Muscle layer of duodenum (tissue), 2 donors: ENCODE results near the gene CCDC120.

Experiments used
- H3K27ac ChIP-seq: one replicate; pipeline ENCODE4 v1.7.0; 2013; ENCODE audit warnings: mild to moderate bottlenecking, low read length
- H3K27me3 ChIP-seq: one replicate; pipeline ENCODE4 v1.7.0; 2013; ENCODE audit warnings: low read depth, mild to moderate bottlenecking, control low read depth, low read length
- H3K36me3 ChIP-seq, 2 donors: one replicate each; pipeline ENCODE4 v1.7.0; 2013; ENCODE audit warnings: low read length in 2 of 2, control low read depth in 1 of 2, mild to moderate bottlenecking in 1 of 2; ENCODE audit not compliant: insufficient read depth in 2 of 2, control insufficient read depth in 1 of 2
- H3K4me1 ChIP-seq, 2 donors: one replicate each; pipeline ENCODE4 v1.7.0; 2013; ENCODE audit warnings: low read length in 2 of 2, mild to moderate bottlenecking in 2 of 2, control low read depth in 1 of 2, moderate library complexity in 1 of 2; ENCODE audit not compliant: insufficient read depth in 2 of 2, control insufficient read depth in 1 of 2
- H3K4me3 ChIP-seq, 2 donors: one replicate each; pipeline ENCODE4 v1.7.0; 2013; ENCODE audit warnings: low read length in 2 of 2, low read depth in 1 of 2, mild to moderate bottlenecking in 1 of 2
- H3K9me3 ChIP-seq, 2 donors: one replicate each; pipeline ENCODE4 v1.7.0; 2013; ENCODE audit warnings: low read length in 2 of 2, control low read depth in 1 of 2, mild to moderate bottlenecking in 1 of 2; ENCODE audit not compliant: control insufficient read depth in 1 of 2
- donor health status: healthy.

The CCDC120 gene, protein sequence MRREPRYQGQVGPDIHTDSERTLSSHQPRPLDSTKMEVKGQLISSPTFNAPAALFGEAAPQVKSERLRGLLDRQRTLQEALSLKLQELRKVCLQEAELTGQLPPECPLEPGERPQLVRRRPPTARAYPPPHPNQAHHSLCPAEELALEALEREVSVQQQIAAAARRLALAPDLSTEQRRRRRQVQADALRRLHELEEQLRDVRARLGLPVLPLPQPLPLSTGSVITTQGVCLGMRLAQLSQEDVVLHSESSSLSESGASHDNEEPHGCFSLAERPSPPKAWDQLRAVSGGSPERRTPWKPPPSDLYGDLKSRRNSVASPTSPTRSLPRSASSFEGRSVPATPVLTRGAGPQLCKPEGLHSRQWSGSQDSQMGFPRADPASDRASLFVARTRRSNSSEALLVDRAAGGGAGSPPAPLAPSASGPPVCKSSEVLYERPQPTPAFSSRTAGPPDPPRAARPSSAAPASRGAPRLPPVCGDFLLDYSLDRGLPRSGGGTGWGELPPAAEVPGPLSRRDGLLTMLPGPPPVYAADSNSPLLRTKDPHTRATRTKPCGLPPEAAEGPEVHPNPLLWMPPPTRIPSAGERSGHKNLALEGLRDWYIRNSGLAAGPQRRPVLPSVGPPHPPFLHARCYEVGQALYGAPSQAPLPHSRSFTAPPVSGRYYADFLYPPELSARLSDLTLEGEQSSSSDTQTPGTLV

DNA sequence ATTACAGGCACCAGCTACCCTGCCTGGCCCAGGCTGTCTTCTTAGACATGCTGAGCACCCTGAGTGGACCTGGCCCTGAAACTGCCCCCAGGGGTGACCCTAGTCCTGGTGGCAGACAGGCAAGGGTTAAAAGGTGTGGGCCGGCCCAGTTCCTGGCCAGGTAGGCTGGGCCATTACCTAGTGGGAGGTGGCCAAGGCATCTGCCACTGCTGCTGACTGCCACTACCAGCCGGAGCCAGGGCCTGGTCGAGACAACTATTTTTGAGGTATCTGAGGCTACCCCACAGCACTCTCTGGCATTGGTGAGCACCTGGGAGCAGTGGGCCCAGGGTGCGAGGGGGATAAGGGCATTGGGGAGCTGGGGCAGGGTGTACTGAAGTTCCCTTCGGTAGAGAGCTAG is at the start of gene CCDC120:
CCDC120 (plus strand) TSS at position 206 of the 400 bp plus-strand sequence. CDS start 3,043 bp downstream, outside the sequence.
- Histone ChIP-seq H3K27me3 (no peaks in the 10 kb centered on the region), H3K4me1 (peaks cover 0 to 5% of the 10 kb centered on the region in 2 donors), H3K9me3 (no peaks in the 10 kb centered on the region), H3K36me3 (peaks cover 0 to 4% of the 10 kb centered on the region in 2 donors), H3K27ac (peak within 1 kb of the TSS; percentile 51), H3K4me3 (peak within 1 kb of the TSS in 1 of 2 donors; percentile 48)

DNA sequence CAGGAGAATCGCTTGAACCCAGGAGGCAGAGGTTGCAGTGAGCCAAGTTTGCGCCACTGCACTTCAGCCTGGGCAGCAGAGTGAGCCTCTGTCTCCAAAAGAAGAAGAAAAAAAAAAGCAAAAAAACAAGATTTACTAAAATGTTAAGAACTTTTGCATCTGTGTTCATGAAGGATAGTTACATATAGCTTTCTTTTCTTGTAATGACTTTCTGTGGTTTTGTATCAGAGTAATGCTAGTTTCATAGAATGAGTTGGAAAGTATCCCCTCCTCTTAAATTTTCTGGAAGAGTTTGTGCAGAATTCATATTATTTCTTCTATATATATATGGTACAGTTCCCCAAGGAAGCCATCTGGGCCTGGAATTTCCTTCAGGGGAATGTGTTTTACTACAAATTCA is 39.7 kb upstream of the CCDC120 start:
- Histone ChIP-seq H3K4me3 (no peak overlapping the region), H3K4me1 (no peaks in the 10 kb centered on the region), H3K9me3 (no peaks in the 10 kb centered on the region), H3K27ac (no peak overlapping the region), H3K36me3 (no peaks in the 10 kb centered on the region), H3K27me3 (no peaks in the 10 kb centered on the region)

DNA sequence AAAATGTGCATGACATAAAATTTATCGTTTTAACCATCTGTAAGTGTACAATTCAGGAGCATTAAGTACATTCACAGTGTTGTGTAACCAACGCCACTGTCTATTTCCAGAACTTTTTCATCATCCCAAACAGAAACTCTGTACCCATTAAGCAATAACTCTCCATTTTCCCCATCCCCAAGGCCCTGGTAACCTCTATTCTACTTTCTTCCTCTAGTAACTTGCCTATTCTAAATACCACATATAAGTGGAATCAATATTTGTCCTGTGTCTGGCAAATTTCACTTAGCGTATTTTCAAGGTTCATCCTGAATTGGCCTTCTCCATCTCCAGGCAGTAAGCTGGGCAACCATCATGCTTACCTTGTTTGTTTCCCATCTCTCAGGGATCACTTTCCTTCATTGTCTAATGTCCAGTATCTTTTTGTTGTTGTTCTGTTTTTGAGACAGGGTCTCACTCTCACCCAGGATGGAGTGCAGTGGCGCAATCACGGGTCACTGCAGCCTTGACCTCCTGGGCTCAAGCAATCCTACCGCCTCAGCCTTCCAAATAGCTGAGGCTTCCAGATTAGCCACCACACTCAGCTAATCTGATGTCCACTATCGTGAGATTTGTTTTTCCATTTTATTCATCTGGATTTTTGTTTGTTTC is 39.1 kb upstream of the CCDC120 start:
- Histone ChIP-seq H3K4me1 (no peaks in the 10 kb centered on the region), H3K27ac (no peak overlapping the region)

DNA sequence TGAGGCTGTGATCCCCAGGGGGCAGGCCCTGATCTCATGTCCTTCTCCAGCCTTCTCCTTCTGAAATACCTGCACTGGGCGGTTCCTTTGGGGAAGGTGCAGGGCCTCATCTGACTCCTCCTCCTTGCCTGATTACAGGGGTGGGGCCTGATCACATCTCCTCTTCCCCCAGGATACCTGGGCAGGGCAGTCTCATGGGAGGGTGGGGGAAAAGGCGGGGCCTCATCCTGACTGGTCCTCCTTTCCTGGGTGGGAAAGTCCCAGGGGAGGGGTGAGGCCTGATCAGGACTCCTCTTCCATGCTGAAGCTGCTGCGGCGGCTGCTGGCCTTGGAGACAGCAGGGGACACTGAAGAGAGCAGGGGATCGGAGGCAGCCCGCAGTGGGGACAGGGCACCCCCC is 28.9 kb upstream of the CCDC120 start:
- peaks cover 25 to 32% of the 10 kb centered on the region in 2 donors for H3K36me3 ChIP-seq
- no peak overlapping the region for H3K27ac ChIP-seq
- H3K4me3 ChIP-seq: no peak overlapping the region
- no peaks in the 10 kb centered on the region for H3K9me3 ChIP-seq
- no peaks in the 10 kb centered on the region for H3K27me3 ChIP-seq
- peaks cover 0 to 15% of the 10 kb centered on the region in 2 donors for H3K4me1 ChIP-seq

More for the DNA sequence above, 39.1 kb upstream of the CCDC120 start:
- H3K36me3 ChIP-seq: peaks cover 0 to 4% of the 10 kb centered on the region in 2 donors
- no peak overlapping the region for H3K4me3 ChIP-seq
- no peaks in the 10 kb centered on the region for H3K27me3 ChIP-seq
- H3K9me3 ChIP-seq: no peaks in the 10 kb centered on the region

DNA sequence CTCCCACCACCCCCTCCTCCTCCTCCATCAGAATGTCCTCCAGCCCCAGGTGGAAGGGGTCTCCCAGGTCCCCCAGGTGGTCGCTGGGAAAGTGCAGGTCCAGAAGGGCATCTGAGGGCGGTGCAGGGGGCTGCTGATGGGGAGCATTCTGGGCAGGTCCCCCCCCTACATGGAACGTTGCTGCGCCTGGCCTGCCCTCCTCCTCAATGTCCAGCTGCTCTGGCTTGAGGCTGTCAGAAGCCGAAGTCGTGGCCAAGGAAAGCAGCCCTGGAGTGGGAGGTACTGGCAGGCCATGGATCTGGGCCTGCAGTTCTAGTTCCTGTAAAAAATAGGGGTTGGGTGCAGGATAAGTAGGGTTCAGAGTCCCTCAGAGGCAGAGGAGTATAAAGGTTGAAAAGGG is 28.5 kb upstream of the CCDC120 start:
- Histone ChIP-seq H3K36me3 (peaks cover 25 to 32% of the 10 kb centered on the region in 2 donors), H3K4me1 (peaks cover 0 to 15% of the 10 kb centered on the region in 2 donors), H3K9me3 (no peaks in the 10 kb centered on the region), H3K4me3 (no peak overlapping the region), H3K27ac (no peak overlapping the region), H3K27me3 (no peaks in the 10 kb centered on the region)

DNA sequence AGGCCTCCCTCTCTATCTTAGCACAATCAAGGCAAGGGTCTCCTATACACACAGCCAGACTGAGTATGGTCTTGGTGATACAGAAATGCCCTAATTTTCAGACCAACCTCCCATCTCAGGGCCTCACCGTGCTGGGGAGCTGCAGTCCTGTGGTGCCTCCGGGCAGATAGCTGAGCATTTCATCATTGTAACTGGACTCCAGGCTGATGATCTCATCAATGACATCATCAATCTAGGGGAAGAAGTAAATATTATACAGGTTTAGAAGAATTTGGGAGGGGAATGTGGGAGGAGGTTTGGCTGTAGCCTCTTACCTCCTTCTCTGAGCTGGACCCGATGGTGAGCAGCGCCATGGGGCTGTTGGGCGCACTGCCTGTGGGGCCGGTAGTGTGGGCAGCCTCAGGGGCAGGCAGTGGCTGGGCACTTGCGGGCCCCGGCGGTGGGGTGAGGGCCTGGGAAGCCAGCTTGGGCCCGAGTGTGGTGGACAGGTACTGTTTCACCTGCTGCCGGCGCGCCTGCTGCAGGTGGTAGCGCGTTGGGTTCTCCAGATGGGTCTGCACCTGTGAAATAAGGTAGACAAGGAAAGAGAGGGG is 20.8 kb upstream of the CCDC120 start:
- Histone ChIP-seq H3K36me3 (peaks cover 29 to 44% of the 10 kb centered on the region in 2 donors), H3K27me3 (no peaks in the 10 kb centered on the region), H3K4me1 (peaks cover 5 to 30% of the 10 kb centered on the region in 2 donors), H3K27ac (no peak overlapping the region), H3K9me3 (no peaks in the 10 kb centered on the region), H3K4me3 (no peak overlapping the region)

DNA sequence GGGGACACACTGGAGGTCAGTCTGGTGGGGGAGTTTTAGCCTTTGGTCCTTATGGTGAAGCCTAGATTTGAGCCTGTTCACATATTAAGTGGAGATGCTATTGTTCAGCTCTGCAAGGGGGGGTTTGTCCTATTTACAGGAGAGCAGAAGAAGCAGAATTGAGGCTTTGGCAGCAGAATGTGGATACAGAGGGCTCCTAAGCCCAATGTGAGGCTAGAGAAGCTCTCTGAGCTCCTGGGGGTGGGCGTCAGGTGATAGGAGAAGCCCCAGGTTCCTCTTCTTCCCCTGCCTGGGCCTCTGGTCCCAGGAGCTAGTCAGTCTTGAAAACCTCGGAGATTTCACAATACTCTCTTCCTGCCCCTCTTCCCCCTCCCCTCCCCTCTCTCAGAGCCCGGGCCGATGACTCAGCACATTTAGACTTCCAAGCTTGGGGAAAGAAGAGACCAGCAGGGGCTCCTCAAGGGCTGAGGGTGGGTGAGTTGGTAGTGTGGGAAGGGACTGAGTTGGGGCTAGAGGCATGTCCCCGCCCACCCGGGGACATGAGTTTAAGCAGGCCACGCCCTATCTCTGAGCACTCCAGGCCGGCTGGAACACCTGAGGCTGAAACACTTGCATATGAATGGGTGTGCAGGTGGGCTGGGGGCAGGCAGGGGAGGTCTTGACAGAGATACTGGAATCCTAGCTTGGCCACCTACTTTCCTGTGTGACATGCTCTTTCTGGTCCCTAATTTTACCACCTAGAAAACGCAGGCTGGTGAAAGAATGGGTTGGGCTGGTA is 19.0 kb upstream of the CCDC120 start:
- Histone ChIP-seq H3K36me3 (peaks cover 15 to 35% of the 10 kb centered on the region in 2 donors), H3K9me3 (no peaks in the 10 kb centered on the region), H3K4me1 (peaks cover 5 to 20% of the 10 kb centered on the region in 2 donors), H3K4me3 (peak overlapping the region; percentile 42 to 73), H3K27me3 (no peaks in the 10 kb centered on the region), H3K27ac (peak overlapping the region; percentile 85)

DNA sequence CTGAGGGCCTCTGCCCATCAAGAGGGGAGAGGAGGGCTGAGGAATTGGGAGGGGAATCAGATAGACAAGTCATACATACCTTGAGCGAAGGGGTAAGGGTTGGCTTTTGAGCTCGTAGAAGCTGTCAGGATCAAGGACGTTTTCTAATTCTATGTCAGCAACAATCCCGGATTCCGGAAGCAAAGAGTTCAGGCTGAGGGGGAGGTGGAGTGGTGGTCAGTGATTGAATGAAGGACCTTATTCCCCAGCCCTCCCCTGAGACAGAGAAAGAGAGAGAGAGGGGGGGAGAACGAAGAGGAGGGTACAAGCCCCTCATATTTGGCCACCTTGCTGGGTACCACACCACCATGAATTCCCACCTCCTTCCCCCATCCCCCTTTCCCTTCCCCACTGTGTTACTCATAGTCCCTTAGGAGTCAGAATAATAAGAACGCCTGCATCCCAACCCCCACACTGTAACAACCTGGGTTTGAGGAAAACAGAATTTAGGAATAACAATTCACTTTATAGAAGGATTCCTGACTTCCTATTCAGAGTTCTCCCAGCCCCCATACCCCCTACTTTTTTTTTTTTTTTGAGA is 18.3 kb upstream of the CCDC120 start:
- peak overlapping the region; percentile 42 to 73 for H3K4me3 ChIP-seq

DNA sequence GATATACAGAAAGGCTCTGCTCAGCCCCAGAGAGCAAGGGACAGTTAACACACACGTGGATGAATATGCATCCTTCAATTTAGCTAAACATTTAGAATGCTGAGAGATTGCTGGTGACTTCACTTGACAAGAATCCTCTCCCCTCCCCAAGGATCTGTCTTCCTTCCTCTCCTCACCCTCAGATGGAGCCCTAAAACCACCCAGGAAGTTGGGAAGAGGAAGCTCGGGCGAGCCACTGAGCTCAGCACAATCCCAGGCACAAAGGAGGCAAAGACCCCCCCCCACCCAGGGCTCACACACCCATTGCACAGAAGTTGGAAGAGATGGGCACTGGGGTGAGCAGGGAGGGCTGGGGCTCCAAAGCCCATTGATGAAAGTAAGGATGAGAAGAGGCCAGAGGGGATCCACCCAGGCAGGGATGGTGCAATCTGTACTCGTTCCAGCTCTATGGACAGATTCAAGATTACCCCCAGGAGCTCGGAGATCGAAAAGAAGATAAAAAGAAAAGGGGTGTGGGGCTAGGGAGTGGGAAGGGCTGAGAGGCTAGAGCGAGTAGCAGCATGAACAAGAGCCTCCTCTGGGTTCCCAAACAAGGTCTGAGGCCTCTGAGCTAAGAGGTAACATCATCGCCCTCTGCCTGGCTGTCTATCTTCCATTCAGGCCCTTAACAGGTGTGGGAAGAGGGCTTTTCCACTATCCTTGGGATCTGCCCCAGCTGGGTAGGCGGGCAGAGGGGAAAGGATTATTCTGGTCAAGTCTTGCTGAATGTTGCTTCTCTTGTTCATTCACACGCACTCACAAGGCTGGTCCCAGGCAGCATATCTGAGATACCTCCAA is 16.8 kb upstream of the CCDC120 start:
- Histone ChIP-seq H3K27me3 (no peaks in the 10 kb centered on the region), H3K9me3 (no peaks in the 10 kb centered on the region), H3K4me3 (peak overlapping the region; percentile 73 to 84), H3K36me3 (peaks cover 15 to 32% of the 10 kb centered on the region in 2 donors), H3K27ac (peak overlapping the region; percentile 97), H3K4me1 (peaks cover 5 to 20% of the 10 kb centered on the region in 2 donors)

More for the DNA sequence above, 18.3 kb upstream of the CCDC120 start:
- peak overlapping the region; percentile 85 for H3K27ac ChIP-seq
- H3K9me3 ChIP-seq: no peaks in the 10 kb centered on the region
- H3K36me3 ChIP-seq: peaks cover 15 to 35% of the 10 kb centered on the region in 2 donors
- H3K4me1 ChIP-seq: peaks cover 5 to 20% of the 10 kb centered on the region in 2 donors
- H3K27me3 ChIP-seq: no peaks in the 10 kb centered on the region
